Epithelial cell of prostate (primary cell): ENCODE data around the gene RMDN2.
A peak's percentile ranks its signal among the peaks of the same experiment; 100 is the strongest.
"Not testable (repeated sequence)": the region's sequence is repeated elsewhere in the genome, so short reads cannot be mapped to it uniquely, and the experiment has no call there.

Experiments
- DNase-seq: peaks from one replicate; pipeline ENCODE4 v3.0.0-alpha.2; 2011; ENCODE audit warnings: low read depth, low spot score
- H3K27ac ChIP-seq: fragments of 450-650 bp; 2 replicates; pipeline ENCODE4 v1.5.1; 2017; ENCODE audit warnings: mild to moderate bottlenecking

Gene RMDN2

DNA sequence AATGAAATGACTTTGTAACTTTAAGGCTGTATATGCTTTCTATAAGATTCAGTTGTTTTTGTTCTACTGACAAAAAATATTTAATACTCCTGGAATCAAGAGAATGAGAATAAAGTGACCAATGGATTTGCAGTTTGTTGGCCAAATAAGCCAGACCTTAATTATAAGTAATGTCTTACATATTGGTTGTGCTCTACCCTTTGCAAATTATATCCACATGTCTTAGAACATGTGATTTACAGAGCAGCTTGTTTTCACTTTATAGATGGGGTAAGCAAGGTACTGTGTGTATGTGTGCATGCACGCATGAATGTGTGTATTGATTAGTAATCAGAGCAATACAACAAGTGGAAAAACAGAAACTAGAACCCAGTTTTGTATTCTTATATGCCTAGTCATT lies 59.1 kb downstream of the RMDN2 start:
- H3K27ac ChIP-seq, result no peak overlapping the region
- DNase-seq, result no peak

DNA sequence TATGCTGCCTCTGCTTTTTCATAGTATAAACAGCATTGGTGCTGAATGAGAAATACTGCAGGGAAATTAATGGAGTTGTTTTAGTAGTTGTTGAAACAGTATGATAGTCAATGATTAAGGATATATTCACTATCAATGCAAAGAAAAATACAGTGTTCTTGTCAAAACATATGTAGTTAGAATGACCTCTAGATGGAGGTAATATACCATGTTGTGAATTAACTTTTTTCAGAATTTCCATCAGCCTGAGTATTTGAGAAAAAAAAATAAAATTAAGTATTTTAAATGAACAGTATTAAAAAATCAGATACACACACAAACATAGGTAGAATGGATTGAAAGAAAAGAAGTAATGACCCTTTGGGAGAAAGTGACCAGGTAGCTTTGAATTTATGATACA lies 59.5 kb downstream of the RMDN2 start:
- no peak for DNase-seq
- no peak overlapping the region for H3K27ac ChIP-seq

DNA sequence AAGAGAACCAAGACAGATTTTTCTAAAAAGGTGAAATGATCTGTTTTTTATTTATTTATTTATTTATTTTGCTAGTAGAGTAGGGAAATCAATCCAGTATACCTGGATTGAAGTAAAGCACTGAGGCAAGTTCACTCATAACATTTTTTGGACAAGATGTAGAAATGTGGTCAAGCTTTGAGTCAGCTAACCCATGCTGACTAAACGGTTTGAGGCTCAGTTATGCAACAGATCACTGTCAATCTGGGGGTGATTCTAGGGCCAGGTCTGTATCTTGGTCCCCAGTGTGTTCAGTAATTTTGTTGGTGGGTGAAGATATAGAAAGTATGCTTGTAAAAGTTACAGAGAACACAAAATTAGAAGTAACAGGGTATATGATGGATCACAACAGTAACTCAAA lies 60.2 kb downstream of the RMDN2 start:
- no peak overlapping the region for H3K27ac ChIP-seq
- DNase-seq, result peak; percentile 33

DNA sequence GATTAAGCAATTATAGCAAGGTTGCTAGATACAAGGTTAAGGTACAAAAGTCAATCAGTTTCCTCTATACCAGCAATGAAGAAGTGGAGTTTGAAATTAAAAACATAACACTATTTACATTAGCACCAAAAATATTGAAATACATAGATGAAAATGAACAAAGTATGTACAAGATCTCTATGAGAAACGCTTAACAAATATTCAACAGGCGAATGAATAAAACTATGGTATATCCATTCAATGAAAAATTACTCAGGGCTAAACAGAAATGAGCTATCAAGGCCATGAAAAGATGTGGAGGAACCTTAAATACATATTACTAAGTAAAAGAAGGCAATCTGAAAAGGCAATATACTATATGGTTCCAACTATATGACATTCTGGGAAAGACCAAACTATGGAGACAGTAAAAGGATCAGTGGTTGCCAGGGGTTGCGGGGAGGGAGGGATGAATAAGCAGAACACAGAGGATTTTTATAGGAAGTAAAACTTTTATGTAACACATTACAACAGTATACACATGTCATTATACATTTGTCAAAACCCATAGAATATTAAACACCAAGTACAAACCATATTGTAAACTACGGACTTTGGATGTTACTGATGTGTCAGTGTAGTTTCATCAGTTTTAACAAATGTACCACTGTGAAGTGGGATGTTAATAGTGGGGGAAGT lies 62.1 kb downstream of the RMDN2 start:
- H3K27ac ChIP-seq, result no peak overlapping the region
- DNase-seq, result no peak

DNA sequence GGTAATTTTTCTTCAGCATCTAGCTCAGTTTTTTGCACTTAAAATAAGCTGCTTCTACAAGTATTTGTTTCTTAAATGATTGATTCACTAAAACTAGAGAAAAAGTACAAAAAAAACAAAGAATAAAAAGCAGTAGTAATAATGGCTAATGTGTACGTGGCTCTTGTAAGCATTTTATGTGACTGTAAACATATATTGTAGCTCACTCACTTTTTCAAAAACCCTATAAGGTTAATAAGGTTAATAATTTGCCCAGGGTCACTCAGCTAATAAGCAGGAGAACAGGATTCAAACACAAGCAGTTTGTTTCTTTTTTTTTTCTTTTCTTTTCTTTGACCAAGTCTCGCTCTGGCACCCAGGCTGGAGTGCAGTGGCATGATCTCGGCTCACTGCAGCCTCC lies 67.5 kb downstream of the RMDN2 start:
- no peak overlapping the region for H3K27ac ChIP-seq
- DNase-seq, result no peak

DNA sequence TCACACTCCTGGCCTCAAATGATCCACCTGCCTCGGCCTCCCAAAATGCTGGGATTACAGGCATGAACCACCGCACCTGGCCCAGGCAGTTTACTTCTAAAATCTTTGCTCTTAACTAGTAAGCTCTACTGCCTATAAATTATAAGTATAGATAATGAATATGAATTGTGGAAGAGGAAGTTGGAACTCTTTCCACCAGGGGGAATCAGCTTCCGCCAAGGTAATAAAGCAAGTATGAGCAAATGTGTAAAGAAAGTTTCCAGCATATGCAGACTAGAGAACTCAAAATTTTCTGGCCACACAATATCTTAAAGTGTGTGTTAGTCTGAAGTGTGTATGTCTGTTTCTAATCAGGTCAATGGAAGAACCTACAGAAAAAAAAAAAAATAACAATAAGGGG lies 68.1 kb downstream of the RMDN2 start:
- DNase-seq, result no peak

DNA sequence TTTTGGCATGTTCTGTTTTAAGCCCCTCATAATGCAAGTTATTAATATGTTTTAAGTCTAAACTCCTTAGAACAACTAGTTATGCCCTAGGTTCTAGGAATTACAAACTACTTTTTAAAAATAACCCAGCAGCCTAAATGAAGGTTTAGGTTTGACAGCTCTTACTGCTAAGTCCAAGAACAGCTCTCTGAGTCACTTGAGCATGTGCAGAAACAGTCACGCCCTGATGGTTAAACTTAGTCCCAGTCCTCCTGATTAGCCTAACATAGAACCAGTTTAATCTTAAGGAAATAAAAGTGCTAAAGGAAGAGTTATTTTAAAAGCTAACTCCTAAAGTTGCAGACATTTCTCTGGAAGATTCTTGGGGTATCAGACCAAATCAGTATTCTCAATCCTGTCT lies 72.5 kb downstream of the RMDN2 start:
- no peak for DNase-seq
- no peak overlapping the region for H3K27ac ChIP-seq

More for the DNA sequence above, 68.1 kb downstream of the RMDN2 start:
- H3K27ac ChIP-seq, result no peak overlapping the region

DNA sequence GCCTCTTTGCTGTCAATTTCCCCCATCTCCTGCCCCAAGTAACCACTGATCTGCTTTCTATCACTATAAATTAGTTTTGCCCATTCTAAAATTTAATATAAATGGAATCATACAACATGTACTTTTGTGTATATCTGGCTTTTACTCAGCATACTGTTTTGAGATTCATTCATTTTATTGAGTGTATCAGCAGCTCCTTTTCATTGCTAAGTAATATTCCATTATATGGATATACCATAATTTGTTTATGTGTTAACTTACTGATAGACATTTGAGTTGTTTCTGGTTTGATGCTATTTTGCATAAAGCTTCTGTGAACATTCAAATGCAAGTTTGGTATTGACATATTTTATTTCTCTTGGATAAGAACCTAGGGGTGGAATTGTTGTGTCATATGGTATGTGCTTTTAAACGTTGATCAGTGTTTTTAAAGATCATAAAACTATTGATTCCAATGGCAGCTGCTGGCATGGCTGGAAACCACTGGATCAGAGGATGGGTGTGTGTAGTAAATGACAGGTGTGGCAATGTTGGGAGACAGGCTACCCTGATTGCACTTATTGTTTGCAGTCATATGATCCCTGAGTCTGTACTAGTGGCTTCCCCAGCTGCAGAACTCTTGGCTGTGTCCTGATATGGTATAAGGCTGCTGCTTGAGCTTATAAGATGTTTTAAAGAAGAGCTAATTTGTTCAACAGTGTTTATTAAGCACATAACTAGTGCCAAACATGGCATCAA lies 75.6 kb downstream of the RMDN2 start:
- no peak for DNase-seq
- H3K27ac ChIP-seq, result no peak overlapping the region

DNA sequence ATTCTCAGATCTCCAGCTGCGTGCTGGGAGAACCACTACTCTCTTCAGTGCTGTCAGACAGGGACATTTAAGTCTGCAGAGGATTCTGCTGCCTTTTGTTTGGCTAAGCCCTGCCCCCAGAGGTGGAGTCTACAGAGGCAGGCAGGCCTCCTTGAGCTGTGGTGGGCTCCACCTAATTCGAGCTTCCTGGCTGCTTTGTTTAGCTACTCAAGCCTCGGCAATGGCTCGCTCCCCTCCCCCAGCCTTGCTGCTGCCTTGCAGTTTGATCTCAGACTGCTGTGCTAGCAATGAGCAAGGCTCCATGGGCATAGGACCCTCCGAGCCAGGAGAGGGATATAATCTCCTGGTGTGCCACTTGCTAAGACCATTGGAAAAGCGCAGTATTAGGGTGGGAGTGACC lies 85.1 kb downstream of the RMDN2 start:
- not testable (repeated sequence) for DNase-seq, H3K27ac ChIP-seq

DNA sequence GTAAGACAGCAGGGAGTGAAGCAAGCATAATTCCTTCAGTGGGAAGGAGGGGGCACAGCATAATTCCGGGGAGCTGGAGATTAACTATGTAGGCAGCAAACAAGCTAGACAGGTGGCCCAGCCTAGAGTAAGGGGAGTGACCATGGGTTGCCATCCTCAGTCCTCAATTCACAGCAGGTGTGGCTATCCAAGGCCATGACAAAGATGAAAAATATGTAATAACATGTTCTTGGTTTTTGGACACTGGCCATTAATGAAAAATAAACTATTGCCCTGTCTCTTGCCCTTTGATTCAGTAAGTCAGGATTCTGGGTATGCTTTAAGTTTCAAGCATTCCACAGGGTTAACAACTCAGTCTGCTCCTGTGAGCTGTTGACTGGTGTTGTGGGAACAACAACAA lies 85.9 kb downstream of the RMDN2 start:
- no peak overlapping the region for H3K27ac ChIP-seq
- peak; percentile 5 for DNase-seq

DNA sequence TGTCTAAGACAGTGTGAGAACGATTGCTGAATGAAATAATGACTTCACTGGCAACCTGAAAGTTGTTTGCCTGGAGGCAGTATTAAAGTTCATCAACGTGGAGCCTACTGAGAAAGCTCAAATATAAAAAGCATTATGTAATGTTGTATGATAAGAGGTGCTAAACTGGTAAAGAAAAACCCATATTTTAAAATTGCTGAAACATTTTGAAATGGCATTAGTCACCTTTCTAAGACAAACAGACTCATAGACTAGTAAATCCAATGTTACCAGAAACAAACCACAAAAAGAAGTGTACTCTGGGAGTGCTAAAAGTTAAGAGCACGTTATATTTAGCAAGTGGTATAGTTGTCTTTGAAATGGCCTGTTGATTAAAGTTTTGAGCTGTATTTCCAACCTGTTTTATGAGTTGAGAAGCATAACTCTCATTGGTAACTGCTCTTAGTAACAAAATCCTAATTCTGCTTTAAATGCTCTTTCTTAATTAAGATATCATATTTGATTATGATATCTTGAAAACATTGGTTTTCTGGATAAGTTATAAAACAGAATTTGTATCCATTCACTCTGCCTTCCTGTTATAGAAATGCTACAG lies 88.2 kb downstream of the RMDN2 start:
- peak; percentile 68 for DNase-seq
- peak overlapping the region; percentile 29 for H3K27ac ChIP-seq

DNA sequence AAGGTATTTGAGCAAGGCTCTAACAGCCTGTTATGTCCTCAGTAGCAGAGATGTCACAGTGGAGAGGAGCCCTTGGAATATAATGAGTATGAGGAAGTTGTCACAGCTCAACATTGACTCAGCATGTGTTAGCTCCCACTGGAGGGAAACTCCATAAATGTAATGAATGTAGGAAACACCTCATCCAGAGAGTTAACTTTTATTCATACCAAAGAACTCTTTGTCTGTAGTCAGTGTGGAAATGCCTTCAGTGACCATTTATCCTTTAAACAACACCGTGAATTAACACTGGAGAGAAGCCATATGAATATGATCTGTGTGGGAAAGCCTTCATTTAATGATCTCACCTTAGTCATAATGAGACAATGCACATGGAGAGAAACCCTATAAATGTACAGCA lies 91.1 kb downstream of the RMDN2 start:
- peak overlapping the region; percentile 50 for H3K27ac ChIP-seq
- DNase-seq, result peak; percentile 73

DNA sequence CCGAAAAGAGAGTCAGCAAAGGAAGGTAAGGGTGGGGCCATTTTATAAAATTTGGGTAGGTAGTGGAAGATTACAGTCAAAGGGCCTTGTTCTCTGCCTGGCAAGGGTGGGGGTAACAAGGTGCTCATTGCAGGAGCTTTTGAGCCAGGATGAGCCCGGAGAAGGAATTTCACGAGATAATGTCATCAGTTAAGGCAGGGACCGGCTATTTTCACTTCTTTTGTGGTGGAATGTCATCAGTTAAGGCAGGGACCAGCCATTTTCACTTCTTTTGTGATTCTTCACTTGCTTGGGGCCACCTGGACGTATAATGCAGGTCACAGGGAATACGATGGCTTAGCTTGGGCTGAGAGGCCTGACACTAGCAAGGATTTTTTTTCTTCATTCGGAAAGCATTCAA lies 92.7 kb downstream of the RMDN2 start:
- DNase-seq, result no peak
- H3K27ac ChIP-seq, result no peak overlapping the region

DNA sequence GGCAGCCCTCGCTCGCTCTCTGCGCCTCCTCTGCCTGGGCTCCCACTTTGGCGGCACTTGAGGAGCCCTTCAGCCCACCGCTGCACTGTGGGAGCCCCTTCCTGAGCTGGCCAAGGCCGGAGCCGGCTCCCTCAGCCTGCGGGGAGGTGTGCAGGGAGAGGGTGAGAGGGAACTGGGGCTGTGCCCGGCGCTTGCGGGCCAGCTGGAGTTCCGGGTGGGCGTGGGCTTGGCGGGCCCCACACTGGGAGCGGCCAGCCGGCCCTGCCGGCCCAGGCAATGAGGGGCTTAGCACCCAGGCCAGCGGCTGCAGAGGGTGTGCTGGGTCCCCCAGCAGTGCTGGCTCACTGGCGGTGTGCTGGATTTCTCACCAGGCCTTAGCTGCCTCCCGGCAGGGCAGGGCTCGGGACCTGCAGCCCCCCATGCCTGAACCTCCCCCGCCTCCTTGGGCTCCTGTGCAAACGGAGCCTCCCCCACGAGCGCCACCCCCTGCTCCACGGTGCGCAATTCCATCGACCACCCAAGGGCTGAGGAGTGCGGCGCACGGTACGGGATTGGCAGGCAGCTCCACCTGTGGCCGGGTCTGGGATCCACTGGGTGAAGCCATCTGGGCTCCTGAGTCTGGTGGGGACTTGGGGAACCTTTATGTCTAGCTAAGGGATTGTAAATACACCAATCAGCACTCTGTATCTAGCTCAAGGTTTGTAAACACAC lies 95.4 kb downstream of the RMDN2 start:
- DNase-seq, H3K27ac ChIP-seq: not testable (repeated sequence)

DNA sequence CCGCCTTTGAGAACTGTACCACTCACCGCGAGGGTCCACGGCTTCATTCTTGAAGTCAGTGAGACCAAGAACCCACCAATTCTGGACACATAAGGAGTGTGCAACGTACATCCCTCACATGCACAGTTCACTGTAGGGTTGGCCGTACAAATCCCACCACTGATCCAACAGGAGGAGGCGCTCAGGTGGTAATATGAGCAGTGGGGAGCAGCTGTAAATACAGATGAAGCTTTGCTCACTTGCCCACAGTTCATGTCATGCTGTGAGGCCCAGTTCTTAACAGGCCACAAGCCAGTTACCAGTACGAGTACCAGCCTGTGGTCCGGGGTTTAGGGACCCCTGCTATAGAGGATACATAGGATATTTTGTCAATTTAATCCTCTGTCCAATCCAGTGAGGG lies 96.5 kb downstream of the RMDN2 start:
- no peak for DNase-seq
- H3K27ac ChIP-seq, result no peak overlapping the region

DNA sequence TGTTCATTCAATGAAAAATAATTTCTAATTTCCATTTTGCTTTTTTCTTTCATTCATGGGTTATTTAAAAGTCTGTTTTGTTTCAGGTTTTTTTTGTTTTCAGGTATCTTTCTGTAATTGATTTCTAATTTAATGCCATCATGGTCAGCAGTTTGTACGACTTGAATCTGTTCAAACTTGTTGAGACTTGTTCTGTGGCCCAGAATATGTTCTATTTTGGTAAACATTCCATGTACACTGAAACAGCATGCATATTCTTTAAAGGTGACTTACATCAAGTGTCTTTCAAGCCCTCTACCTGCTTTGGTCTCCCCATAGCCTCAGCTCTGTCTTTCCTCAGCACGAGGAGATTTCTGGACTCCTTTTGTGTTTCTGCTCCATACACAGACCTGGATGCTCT lies 101.8 kb downstream of the RMDN2 start:
- no peak overlapping the region for H3K27ac ChIP-seq
- no peak for DNase-seq

DNA sequence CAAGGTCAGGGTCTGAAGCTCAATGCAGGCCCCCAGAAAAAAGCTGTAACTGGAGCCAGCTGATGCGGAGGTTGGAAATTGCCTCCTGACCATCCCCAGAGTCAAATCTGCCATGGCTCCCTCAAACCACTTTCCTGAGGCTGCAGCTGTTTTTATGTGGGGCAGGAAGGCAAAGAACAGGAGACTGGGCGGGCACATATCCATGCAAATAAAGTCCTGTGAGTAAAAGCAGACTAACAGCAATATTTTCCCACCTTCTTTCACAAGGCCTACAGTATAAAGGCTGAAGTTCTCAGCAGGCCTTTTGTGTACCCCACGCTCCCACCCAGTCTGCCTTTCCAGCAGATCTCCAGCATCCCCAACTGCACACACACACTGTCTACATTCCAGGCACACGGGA lies 103.7 kb downstream of the RMDN2 start:
- DNase-seq, result no peak
- H3K27ac ChIP-seq, result no peak overlapping the region

DNA sequence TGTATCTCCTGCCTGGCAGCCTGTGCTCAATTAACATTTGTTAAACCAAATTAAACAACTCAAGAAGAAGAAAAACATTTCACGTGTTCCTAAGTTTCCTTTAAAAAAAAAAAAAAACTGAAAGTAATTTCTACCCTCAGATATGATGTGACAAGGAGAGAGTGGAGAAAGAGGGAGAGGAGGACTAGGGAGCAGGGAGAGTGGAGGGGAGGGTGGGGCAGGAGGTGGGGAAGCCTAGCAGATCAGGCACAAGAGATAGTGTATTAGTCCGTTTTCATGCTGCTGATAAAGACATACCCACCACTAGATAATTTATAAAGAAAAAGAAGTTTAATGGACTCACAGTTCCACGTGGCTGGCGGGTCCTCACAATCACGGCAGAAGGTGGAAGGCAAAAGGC lies 104.4 kb downstream of the RMDN2 start:
- H3K27ac ChIP-seq, result no peak overlapping the region
- DNase-seq, result no peak

DNA sequence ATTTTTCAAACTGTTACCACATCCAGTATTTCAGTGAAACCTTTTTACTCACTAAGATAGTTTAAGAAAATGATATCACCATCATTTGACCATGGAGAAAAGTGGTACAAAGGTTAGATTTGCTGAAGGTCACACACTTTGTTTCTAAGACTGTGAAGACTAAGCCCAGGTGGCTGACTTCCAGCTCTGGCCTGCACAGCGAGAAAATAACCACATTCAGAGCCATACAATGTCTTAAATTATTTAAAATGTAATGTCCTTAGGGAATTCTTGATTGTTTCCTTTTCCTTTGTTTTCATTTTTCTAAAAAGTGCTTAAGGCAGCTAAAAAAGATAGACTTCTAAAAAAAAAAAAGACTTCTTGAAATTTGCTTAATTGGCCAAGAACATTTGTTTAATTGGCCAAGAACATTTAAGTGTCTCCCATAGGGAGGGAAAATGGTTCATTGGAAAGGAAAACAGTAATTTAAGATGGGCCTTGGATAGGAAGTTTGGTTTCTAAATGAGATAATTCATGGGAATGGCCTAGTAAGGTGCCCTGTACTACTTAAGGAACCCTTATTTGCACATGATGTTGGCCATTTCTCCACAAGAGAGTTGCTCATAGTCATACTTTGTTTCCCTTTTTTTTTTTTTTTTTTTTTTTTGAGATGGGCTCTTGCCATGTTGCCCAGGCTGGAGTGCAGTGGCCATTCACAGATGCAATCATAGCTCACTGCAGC lies 105.7 kb downstream of the RMDN2 start:
- DNase-seq, result no peak
- H3K27ac ChIP-seq, result no peak overlapping the region

DNA sequence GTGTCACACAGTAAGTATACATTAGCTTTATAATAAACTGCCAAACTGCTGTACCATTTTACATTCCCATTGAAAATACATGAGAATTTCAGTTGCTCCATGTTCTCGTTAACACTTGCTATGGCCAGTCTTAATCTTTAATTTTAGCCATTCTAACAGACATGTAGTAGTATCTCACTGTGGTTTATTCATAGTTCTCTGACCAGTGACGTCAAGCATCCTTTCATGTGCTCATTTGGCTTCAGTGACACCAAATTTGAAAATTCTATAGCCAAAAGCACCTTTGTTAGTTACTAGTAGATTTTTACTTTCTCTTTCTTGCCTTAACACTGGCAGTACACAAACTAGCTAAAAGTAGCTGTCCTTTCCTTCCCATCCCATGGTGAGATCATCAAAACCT lies 107.9 kb downstream of the RMDN2 start:
- H3K27ac ChIP-seq, result no peak overlapping the region
- DNase-seq, result no peak
